HCT116 (cell line): ENCODE measurements around the gene SLC35G6. TPM values are rescaled to one million over a fixed set of nuclear protein-coding genes. Genes with fewer than 3 reads are reported as not detected.

Experiments used
- ATAC-seq: fragments of 200-7000 bp; cut with Tn5 transposase; 2 replicates; pipeline ENCODE4 v1.9.1; 2020; ENCODE audit warnings: mild to moderate bottlenecking, moderate library complexity
- BruUV-seq: library from RNA; stranded (reverse); fragments of 400-500 nt; replicated peaks from 2 replicates; lab custom pipeline; 2021; lab: Mats Ljungman, UMichigan
- CTCF ChIA-PET: fragments of 300-600 bp; sonication (Branson Sonifier 250); formaldehyde crosslinking; loops from one replicate; lab custom pipeline; 2021; ENCODE audit warnings: antibody characterized with exemption; lab: Charles Lee
- POLR2A ChIA-PET: fragments of 300-600, 350-600 bp; sonication (Branson Sonifier 250); formaldehyde crosslinking; loops from one replicate; lab custom pipeline; 2021; ENCODE audit warnings: antibody characterized with exemption; lab: Charles Lee
- RAD21 ChIA-PET, 2 experiments: fragments of 300-600 bp; sonication (Branson Sonifier 250); formaldehyde crosslinking; loops; one replicate each; lab custom pipeline; 2023; ENCODE audit warnings: low total read pairs in 2 of 2; ENCODE audit not compliant: uncharacterized antibody in 2 of 2, unreplicated experiment in 2 of 2, low non-redundant PET in 1 of 2; lab: Charles Lee
- DNase-seq: peaks from one replicate; pipeline ENCODE4 v3.0.0-alpha.2; 2010; ENCODE audit warnings: low read depth, low spot score
- H2AFZ ChIP-seq: fragments of 200-600 bp; shearing (Covaris generic), sonication (generic); 2 replicates; pipeline ENCODE4 v1.6.1; 2017; ENCODE audit warnings: low read depth, mixed run types, mixed read lengths, antibody characterized with exemption, low read length; ENCODE audit not compliant: poor library complexity, severe bottlenecking
- H3K27ac ChIP-seq: 2 replicates; pipeline ENCODE4 v1.5.1; 2012; ENCODE audit warnings: low read depth, low read length
- H3K27me3 ChIP-seq: fragments of 200-600 bp; sonication (generic); 2 replicates; pipeline ENCODE4 v1.6.1; 2016; ENCODE audit warnings: mixed run types, low read length, mixed read lengths; ENCODE audit not compliant: insufficient read depth
- H3K36me3 ChIP-seq, 2 experiments: fragments of 200-500 bp in 1 of 2; fragments of 200-600 bp in 1 of 2; sonication (Bioruptor generic) in 1 of 2; sonication (generic) in 1 of 2; 2 replicates each; pipeline versions ENCODE4 v1.5.1 to v1.6.1; 2014 to 2016; ENCODE audit warnings: low read length in 2 of 2, inconsistent platforms in 1 of 2, mixed read lengths in 1 of 2, mixed run types in 1 of 2; ENCODE audit not compliant: insufficient read depth in 2 of 2, control insufficient read depth in 1 of 2
- H3K4me1 ChIP-seq, 2 experiments: fragments of 200-600 bp in 1 of 2; sonication (generic) in 1 of 2; 2 replicates each; pipeline versions ENCODE4 v1.5.1 to v1.6.1; 2012 to 2017; ENCODE audit warnings: low read length in 2 of 2, inconsistent platforms in 1 of 2, mild to moderate bottlenecking in 1 of 2, mixed read lengths in 1 of 2, mixed run types in 1 of 2, moderate library complexity in 1 of 2; ENCODE audit not compliant: insufficient read depth in 2 of 2, control insufficient read depth in 1 of 2
- H3K4me2 ChIP-seq: fragments of 200-600 bp; sonication (generic); 2 replicates; pipeline ENCODE4 v1.6.1; 2017; ENCODE audit warnings: mixed run types, low read length, mixed read lengths
- H3K4me3 ChIP-seq, 2 experiments: fragments of 200-600 bp in 1 of 2; sonication (generic) in 1 of 2; replicated peaks in 1 of 2; 2 replicates each; pipeline ENCODE4 v1.5.1; 2011 to 2016; ENCODE audit warnings: low read length in 2 of 2, control low read depth in 1 of 2, low read depth in 1 of 2, mild to moderate bottlenecking in 1 of 2, mixed read lengths in 1 of 2, mixed run types in 1 of 2
- H3K79me2 ChIP-seq: fragments of 200-600 bp; sonication (generic); 2 replicates; pipeline ENCODE4 v1.6.1; 2017; ENCODE audit warnings: mild to moderate bottlenecking, mixed run types, low read length, moderate library complexity, mixed read lengths; ENCODE audit not compliant: insufficient read depth
- H3K9ac ChIP-seq: fragments of 200-600 bp; sonication (generic); 2 replicates; pipeline ENCODE4 v1.6.1; 2016; ENCODE audit warnings: low read length, mixed read lengths
- H3K9me2 ChIP-seq: fragments of 200-600 bp; sonication (generic), shearing (Covaris generic); 2 replicates; pipeline ENCODE4 v1.6.1; 2017; ENCODE audit warnings: mixed run types, mild to moderate bottlenecking, moderate library complexity; ENCODE audit not compliant: insufficient read depth
- H3K9me3 ChIP-seq, 2 experiments: fragments of 200-500 bp in 1 of 2; fragments of 200-600 bp in 1 of 2; sonication (Bioruptor generic) in 1 of 2; sonication (generic) in 1 of 2; 2 replicates each; pipeline ENCODE4 v1.6.1; 2014 to 2017; ENCODE audit warnings: low read length in 2 of 2, mixed read lengths in 2 of 2, inconsistent platforms in 1 of 2, low read depth in 1 of 2, mild to moderate bottlenecking in 1 of 2, mixed run types in 1 of 2, moderate library complexity in 1 of 2; ENCODE audit not compliant: control insufficient read depth in 1 of 2, insufficient read depth in 1 of 2
- H4K20me1 ChIP-seq: fragments of 200-600 bp; sonication (generic), shearing (Covaris generic); 2 replicates; pipeline ENCODE4 v1.6.1; 2017; ENCODE audit warnings: mixed run types, mild to moderate bottlenecking, moderate library complexity; ENCODE audit not compliant: insufficient read depth
- CBX3 ChIP-seq: IDR thresholded peaks from 2 replicates; pipeline ENCODE4 v1.6.1; 2012; ENCODE audit warnings: low read depth
- EGR1 ChIP-seq: IDR thresholded peaks from 2 replicates; pipeline ENCODE4 v1.6.1; 2012; ENCODE audit warnings: low read depth
- RAD21 ChIP-seq: IDR thresholded peaks from 2 replicates; pipeline ENCODE4 v1.6.1; 2012; ENCODE audit warnings: low read depth, mild to moderate bottlenecking
- SIN3A ChIP-seq: IDR thresholded peaks from 2 replicates; pipeline ENCODE4 v1.6.1; 2012; ENCODE audit warnings: low read depth
- SP1 ChIP-seq: IDR thresholded peaks from 2 replicates; pipeline ENCODE4 v1.6.1; 2012; ENCODE audit warnings: low read depth
- YY1 ChIP-seq: IDR thresholded peaks from 2 replicates; pipeline ENCODE4 v1.6.1; 2011; ENCODE audit warnings: low read length, low read depth, moderate library complexity, mild to moderate bottlenecking; ENCODE audit not compliant: insufficient replicate concordance; ENCODE audit errors: extremely low read depth
- ZFX ChIP-seq: fragments of 450-650 bp; IDR thresholded peaks from 2 replicates; pipeline ENCODE4 v1.6.1; 2017
- ZNF274 ChIP-seq: fragments of 200-500 bp; sonication (Bioruptor generic); IDR thresholded peaks from 2 replicates; pipeline ENCODE4 v1.6.1; 2014; ENCODE audit warnings: mild to moderate bottlenecking, low read depth, low read length, inconsistent platforms
- intact Hi-C: fragments of 100-400 bp; cut with micrococcal nuclease; formaldehyde crosslinking; loops from 2 replicates; pipeline ENCODE4 v1.10.0; 2022
- total RNA-seq: library from RNA; stranded (reverse); gene quantifications from one replicate; pipeline ENCODE4 v1.2.1, GENCODE V29; 2021; ENCODE audit not compliant: unreplicated experiment
- TF ChIP-seq, protein P1 (sequence below): IDR thresholded peaks from 2 replicates; pipeline ENCODE4 v1.6.1; 2011; ENCODE audit warnings: mild to moderate bottlenecking, low read length, moderate library complexity; ENCODE audit not compliant: insufficient replicate concordance; ENCODE audit errors: extremely low read depth
- TF ChIP-seq, protein P2 (sequence below): IDR thresholded peaks from 2 replicates; pipeline ENCODE4 v1.6.1; 2012

The SLC35G6 gene
- total RNA-seq, 1 experiment from 2014 or later: not detected

DNA sequence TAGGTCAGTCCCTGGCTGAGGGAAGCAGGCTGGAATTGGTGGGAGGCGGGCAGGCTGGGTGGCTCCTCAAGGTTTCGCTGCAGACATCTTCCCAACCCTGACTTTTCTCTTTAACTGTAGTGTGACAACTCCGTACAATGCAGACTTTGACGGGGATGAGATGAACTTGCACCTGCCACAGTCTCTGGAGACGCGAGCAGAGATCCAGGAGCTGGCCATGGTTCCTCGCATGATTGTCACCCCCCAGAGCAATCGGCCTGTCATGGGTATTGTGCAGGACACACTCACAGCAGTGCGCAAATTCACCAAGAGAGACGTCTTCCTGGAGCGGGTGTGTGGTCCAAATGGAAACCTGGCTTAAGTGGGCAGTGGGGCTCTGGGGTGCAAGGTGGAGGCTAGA, 17.9 kb downstream of the SLC35G6 start (continued):
- TF ChIP-seq, protein P1, sequence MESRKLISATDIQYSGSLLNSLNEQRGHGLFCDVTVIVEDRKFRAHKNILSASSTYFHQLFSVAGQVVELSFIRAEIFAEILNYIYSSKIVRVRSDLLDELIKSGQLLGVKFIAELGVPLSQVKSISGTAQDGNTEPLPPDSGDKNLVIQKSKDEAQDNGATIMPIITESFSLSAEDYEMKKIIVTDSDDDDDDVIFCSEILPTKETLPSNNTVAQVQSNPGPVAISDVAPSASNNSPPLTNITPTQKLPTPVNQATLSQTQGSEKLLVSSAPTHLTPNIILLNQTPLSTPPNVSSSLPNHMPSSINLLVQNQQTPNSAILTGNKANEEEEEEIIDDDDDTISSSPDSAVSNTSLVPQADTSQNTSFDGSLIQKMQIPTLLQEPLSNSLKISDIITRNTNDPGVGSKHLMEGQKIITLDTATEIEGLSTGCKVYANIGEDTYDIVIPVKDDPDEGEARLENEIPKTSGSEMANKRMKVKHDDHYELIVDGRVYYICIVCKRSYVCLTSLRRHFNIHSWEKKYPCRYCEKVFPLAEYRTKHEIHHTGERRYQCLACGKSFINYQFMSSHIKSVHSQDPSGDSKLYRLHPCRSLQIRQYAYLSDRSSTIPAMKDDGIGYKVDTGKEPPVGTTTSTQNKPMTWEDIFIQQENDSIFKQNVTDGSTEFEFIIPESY: no peak
- TF ChIP-seq, protein P2, sequence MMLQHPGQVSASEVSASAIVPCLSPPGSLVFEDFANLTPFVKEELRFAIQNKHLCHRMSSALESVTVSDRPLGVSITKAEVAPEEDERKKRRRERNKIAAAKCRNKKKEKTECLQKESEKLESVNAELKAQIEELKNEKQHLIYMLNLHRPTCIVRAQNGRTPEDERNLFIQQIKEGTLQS: no peak
- TF ChIP-seq ZNF274 (no peak), EGR1 (no peak)

DNA sequence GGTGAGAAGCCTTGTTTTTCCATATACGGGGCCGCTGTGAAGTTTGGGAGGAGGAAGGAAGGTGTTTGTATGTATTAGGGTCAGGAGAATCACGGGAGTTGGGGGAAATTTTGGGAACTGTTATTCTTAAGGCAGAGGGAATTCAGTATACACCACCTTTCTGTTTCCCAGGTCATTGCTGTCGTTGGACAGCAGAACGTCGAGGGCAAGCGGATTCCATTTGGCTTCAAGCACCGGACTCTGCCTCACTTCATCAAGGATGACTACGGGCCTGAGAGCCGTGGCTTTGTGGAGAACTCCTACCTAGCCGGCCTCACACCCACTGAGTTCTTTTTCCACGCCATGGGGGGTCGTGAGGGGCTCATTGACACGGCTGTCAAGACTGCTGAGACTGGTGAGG, 20.5 kb downstream of the SLC35G6 start:
- Histone ChIP-seq H4K20me1 (0 out of 2 replicates have a peak, but pooled peaks cover 3% of the 10 kb centered on the region), H3K4me1 (no peaks in the 10 kb centered on the region), H2AFZ (no peak overlapping the region), H3K79me2 (peaks cover 66% of the 10 kb centered on the region), H3K9me3 (no peaks in the 10 kb centered on the region), H3K9ac (no peak overlapping the region), H3K27ac (no peak overlapping the region), H3K27me3 (no peaks in the 10 kb centered on the region), H3K4me3 (no peak overlapping the region), H3K4me2 (no peak overlapping the region), H3K9me2 (no peaks in the 10 kb centered on the region), H3K36me3 (peaks cover 78 to 81% of the 10 kb centered on the region in 2 experiments)
- intact Hi-C loops: no loop called here
- TF ChIP-seq YY1: no peak
- TF ChIP-seq RAD21: no peak
- TF ChIP-seq CBX3: no peak
- TF ChIP-seq SIN3A: no peak
- TF ChIP-seq, protein P1: no peak
- no peak for TF ChIP-seq ZFX
- TF ChIP-seq EGR1: no peak
- no peak for TF ChIP-seq SP1
- ChIA-PET RAD21 (no interaction called here), CTCF (interaction anchor here (1.9 kb wide), 1 partner anchor 65 kb away, joined by 4 read pairs; no protein-coding TSS in a partner anchor), POLR2A (no interaction called here)
- BruUV-seq: no TSS peak
- ATAC-seq (no peak), DNase-seq (no peak)
